ENCODE data around the gene TSBP1. TPM values are rescaled to one million over a fixed set of nuclear protein-coding genes. Genes with fewer than 3 reads are reported as not detected.
"Not testable (repeated sequence)": the region's sequence is repeated elsewhere in the genome, so short reads cannot be mapped to it uniquely, and the experiment has no call there.

The TSBP1 gene
- total and polyA plus RNA-seq, 2 of the 8 experiments (the other 6 are each of a cell fraction or from before 2014, with no cell fraction given) = not detected

DNA sequence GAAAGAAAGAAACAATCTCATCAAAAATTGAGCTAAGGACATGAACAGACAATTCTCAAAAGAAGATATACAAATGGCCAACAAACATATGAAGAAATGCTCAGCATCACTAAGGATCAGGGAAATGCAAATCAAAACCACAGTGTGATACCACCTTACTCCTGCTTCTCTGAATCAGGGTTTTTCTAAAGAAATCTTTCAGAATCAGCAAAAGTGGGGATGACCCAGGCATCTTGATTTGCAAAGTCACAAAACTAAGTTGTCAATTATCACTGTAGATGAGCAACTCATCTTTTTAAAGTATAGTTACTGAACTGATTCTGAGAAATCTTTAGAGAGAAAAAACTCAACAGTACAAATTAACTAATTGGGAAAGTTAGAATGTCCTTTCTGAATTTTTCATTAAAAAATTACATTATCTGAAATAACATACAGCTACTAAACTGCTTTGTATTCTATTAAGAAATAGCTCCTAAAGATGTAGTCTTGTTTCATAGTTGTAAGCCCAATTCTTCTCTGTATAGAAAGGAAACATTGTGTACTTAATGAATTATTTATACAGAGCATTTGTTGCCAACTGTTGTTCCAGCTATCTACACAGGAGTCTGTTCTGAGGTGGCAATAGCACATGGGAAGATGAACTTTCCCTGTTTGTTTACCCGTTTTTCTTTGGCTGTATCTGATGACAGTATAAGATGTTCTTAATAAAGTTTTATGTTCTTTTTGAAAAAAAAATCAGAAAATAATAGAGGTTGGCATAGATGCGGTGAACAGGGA, 97.7 kb downstream of the TSBP1 start:
- FAIRE-seq; H2AFZ ChIP-seq (ENCODE audit: low read length); H2BK12ac ChIP-seq (ENCODE audit: low read depth, low read length); H2BK20ac ChIP-seq (ENCODE audit: low read length); H4K20me1 ChIP-seq (replicated peaks in 1 of 2; ENCODE audit: control insufficient read depth in 1 of 2, insufficient read depth in 2 of 2, low read length in 2 of 2); H4K8ac ChIP-seq (ENCODE audit: extremely low read depth, insufficient read depth, low read length); H3K79me2 ChIP-seq (ENCODE audit: control insufficient read depth in 1 of 2, insufficient read depth in 2 of 2, low read length in 2 of 2); H3K9ac ChIP-seq (replicated peaks in 1 of 4; ENCODE audit: extremely low read depth in 1 of 4, low read depth in 3 of 4, low read length in 3 of 4); H3K4me1 ChIP-seq (replicated peaks in 1 of 4; ENCODE audit: control insufficient read depth in 3 of 4, insufficient read depth in 4 of 4, low read length in 3 of 4); H3K56ac ChIP-seq (replicated peaks; ENCODE audit: insufficient read length, low read depth, low read length); H3K27ac ChIP-seq (ENCODE audit: low read depth, low read length); H3K4me2 ChIP-seq (ENCODE audit: insufficient read depth in 1 of 2, low read depth in 2 of 2, low read length in 2 of 2); H3K4ac ChIP-seq (replicated peaks; ENCODE audit: insufficient read length, low read depth, low read length); H4K91ac ChIP-seq (replicated peaks; ENCODE audit: insufficient read length, low read length); H2BK120ac ChIP-seq (replicated peaks; ENCODE audit: low read depth, low read length); H2BK5ac ChIP-seq (ENCODE audit: low read depth, low read length); H3K23ac ChIP-seq (ENCODE audit: insufficient read length); H2BK15ac ChIP-seq (ENCODE audit: low read length); H3K4me3 ChIP-seq (ENCODE audit: extremely low read depth in 1 of 4, insufficient read depth in 2 of 4, low read depth in 3 of 4, low read length in 4 of 4); H2AK5ac ChIP-seq (ENCODE audit: low read depth, low read length); H3K9me3 ChIP-seq (ENCODE audit: insufficient read depth in 2 of 2, low read depth in 1 of 2, low read length in 1 of 2); H3K36me3 ChIP-seq (ENCODE audit: control insufficient read depth in 2 of 4, insufficient read depth in 4 of 4, low read length in 3 of 4); H3K23me2 ChIP-seq (ENCODE audit: low read depth, low read length); POLR2A ChIA-PET (ENCODE audit: partially characterized antibody); H4K5ac ChIP-seq (ENCODE audit: insufficient read length, low read depth, low read length); H3K27me3 ChIP-seq (replicated peaks in 1 of 4; ENCODE audit: control insufficient read depth in 3 of 4, extremely low read depth in 1 of 4, insufficient read depth in 3 of 4, low read length in 3 of 4); DNase-seq (ENCODE audit: low read depth in 1 of 2, low spot score in 2 of 2); H3K18ac ChIP-seq (ENCODE audit: extremely low read depth, low read length); H3K79me1 ChIP-seq (ENCODE audit: low read depth, low read length); H3K14ac ChIP-seq (ENCODE audit: insufficient read length): not testable (repeated sequence)
- CTCF ChIA-PET (ENCODE audit: partially characterized antibody) = interaction anchor here (0.6 kb wide), 1 partner anchor 28 kb away, joined by 3 read pairs; no protein-coding TSS in a partner anchor
- 81% methylated on average over 2 of the region's 2 CpGs; no CpG with 5 or more reads in 1 of the 2 experiments for WGBS, 2 experiments (ENCODE audit: extremely low coverage in 1 of 2, insufficient coverage in 1 of 2, insufficient read length in 1 of 2, insufficient replicate concordance in 2 of 2, low coverage in 1 of 2, low lambda C conversion rate in 2 of 2, missing lambda C conversion rate in 1 of 2)
